ENCODE measurements around the gene E2F4.

Gene E2F4

DNA sequence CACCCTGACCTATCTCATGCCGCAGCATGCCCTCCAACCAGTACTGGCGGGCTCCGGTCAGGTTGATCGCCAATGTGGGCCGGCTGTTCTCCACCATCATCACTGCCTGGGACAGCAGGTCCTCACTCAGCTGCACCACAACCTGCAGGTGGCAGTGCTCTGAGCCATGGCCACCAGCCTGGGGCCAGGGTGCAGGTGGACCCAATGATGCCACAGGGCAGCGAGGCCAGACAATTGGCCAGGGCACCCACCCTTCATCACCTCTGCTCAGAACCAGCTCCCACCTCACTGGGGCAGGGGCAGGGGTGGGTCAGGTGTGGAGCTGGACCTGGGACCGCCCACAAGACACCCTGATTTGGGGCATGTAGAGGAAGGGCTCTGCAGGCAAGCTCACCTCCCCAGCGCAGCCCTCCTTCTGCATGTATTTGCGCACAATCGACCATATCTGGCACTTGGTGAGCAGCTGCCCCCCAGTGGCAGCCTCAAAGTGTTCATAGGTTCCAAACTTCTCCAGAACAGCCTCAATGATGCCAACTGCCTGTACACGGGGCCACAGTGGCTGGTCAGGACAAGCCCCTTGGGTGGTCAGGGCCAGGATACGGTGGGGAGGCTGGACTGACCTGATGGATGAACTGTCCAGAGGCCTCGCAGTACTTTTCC lies 12.4 kb upstream of the E2F4 start:
- no peaks in the 10 kb centered on the region for H3K27me3 ChIP-seq (ENCODE audit: low read length)
- H3K4me3 ChIP-seq (ENCODE audit: insufficient read depth, low read length, poor library complexity, severe bottlenecking) = no peak overlapping the region
- no peaks in the 10 kb centered on the region for H3K79me2 ChIP-seq (ENCODE audit: insufficient read depth, low read length)
- no peaks in the 10 kb centered on the region for H3K9me2 ChIP-seq (replicated peaks; ENCODE audit: insufficient read depth, low read length)
- H3F3A ChIP-seq (ENCODE audit: insufficient read depth) = no peaks in the 10 kb centered on the region
- no peaks in the 10 kb centered on the region for H4K20me1 ChIP-seq (ENCODE audit: low read depth, low read length)
- H2AFZ ChIP-seq (ENCODE audit: low read depth, low read length, severe bottlenecking) = no peak overlapping the region
- TF ChIP-seq, protein P1, sequence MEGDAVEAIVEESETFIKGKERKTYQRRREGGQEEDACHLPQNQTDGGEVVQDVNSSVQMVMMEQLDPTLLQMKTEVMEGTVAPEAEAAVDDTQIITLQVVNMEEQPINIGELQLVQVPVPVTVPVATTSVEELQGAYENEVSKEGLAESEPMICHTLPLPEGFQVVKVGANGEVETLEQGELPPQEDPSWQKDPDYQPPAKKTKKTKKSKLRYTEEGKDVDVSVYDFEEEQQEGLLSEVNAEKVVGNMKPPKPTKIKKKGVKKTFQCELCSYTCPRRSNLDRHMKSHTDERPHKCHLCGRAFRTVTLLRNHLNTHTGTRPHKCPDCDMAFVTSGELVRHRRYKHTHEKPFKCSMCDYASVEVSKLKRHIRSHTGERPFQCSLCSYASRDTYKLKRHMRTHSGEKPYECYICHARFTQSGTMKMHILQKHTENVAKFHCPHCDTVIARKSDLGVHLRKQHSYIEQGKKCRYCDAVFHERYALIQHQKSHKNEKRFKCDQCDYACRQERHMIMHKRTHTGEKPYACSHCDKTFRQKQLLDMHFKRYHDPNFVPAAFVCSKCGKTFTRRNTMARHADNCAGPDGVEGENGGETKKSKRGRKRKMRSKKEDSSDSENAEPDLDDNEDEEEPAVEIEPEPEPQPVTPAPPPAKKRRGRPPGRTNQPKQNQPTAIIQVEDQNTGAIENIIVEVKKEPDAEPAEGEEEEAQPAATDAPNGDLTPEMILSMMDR (IDR thresholded peaks at IDR 0.05; ENCODE audit: insufficient read depth, low read length, poor library complexity, severe bottlenecking) = no peak
- H3K9me3 ChIP-seq (ENCODE audit: insufficient read depth, low read length) = no peaks in the 10 kb centered on the region
- no peaks in the 10 kb centered on the region for H3K36me3 ChIP-seq (ENCODE audit: low read length)
- H3K9ac ChIP-seq (ENCODE audit: low read length) = no peak overlapping the region
- no peak overlapping the region for H3K4me2 ChIP-seq (ENCODE audit: low read depth, low read length, poor library complexity, severe bottlenecking)
- no peak overlapping the region for H3K27ac ChIP-seq (ENCODE audit: low read depth, low read length)

DNA sequence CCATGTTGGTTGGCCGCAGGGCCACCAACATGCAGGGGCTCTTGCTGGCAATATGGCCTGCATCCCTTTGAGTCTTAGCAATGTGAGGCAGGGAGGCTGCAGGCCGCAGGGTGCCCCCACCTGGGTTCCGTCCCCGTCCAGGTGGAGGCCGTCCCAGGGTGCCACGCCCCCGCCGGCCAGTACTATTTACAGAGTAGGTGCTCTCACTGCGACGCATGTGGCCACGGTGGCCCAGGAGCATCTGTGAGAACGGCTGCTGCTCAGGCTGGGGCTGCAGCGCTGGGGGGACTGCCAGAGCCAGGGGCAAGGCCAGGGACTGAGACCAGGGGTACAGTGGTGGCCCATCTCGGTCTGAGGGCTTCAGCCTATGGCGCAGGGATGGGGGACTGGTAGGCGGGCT lies 11.8 kb upstream of the E2F4 start:
- Histone ChIP-seq H4K20me1 (ENCODE audit: low read depth, low read length) (no peaks in the 10 kb centered on the region), H3F3A (ENCODE audit: insufficient read depth) (no peaks in the 10 kb centered on the region), H3K9ac (ENCODE audit: low read length) (no peak overlapping the region), H3K27ac (ENCODE audit: low read depth, low read length) (no peak overlapping the region), H3K79me2 (ENCODE audit: insufficient read depth, low read length) (no peaks in the 10 kb centered on the region), H3K27me3 (ENCODE audit: low read length) (no peaks in the 10 kb centered on the region), H3K4me2 (ENCODE audit: low read depth, low read length, poor library complexity, severe bottlenecking) (no peak overlapping the region), H3K9me2 (replicated peaks; ENCODE audit: insufficient read depth, low read length) (no peaks in the 10 kb centered on the region), H3K9me3 (ENCODE audit: insufficient read depth, low read length) (no peaks in the 10 kb centered on the region), H3K36me3 (ENCODE audit: low read length) (no peaks in the 10 kb centered on the region), H3K4me3 (ENCODE audit: insufficient read depth, low read length, poor library complexity, severe bottlenecking) (no peak overlapping the region), H2AFZ (ENCODE audit: low read depth, low read length, severe bottlenecking) (no peak overlapping the region)
- TF ChIP-seq, protein P1 (IDR thresholded peaks at IDR 0.05; ENCODE audit: insufficient read depth, low read length, poor library complexity, severe bottlenecking) = no peak
- no peak for TF ChIP-seq EZH2phosphoT487 (conservative IDR thresholded peaks at IDR 0.05; ENCODE audit: low read length)

DNA sequence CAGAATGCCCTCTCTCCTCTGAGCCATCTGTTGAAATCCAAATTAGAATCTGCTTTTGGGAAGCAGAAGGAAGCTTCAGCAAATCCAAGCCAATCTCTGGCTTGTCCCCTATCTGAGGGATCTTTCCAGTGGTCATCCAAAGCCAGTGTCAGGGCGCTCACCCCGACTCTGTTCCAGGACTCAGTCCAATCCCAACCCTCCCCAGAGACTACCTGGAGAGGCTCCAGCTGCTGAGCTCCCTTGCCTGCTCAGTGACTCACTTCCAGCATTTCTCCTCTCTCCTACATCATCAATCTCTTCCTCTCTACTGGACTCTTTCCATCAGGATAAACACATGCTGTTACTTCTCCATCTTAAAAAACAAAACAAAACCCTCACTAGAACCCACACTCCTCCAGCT lies 10.6 kb upstream of the E2F4 start:
- Histone ChIP-seq H2AFZ (ENCODE audit: low read depth, low read length, severe bottlenecking) (no peak overlapping the region), H3K4me3 (ENCODE audit: insufficient read depth, low read length, poor library complexity, severe bottlenecking) (no peak overlapping the region), H3K27ac (ENCODE audit: low read depth, low read length) (no peak overlapping the region), H3K9me2 (replicated peaks; ENCODE audit: insufficient read depth, low read length) (no peaks in the 10 kb centered on the region), H3K9ac (ENCODE audit: low read length) (no peak overlapping the region), H4K20me1 (ENCODE audit: low read depth, low read length) (no peaks in the 10 kb centered on the region), H3K36me3 (ENCODE audit: low read length) (no peaks in the 10 kb centered on the region), H3K4me2 (ENCODE audit: low read depth, low read length, poor library complexity, severe bottlenecking) (no peak overlapping the region), H3F3A (ENCODE audit: insufficient read depth) (no peaks in the 10 kb centered on the region), H3K9me3 (ENCODE audit: insufficient read depth, low read length) (no peaks in the 10 kb centered on the region), H3K79me2 (ENCODE audit: insufficient read depth, low read length) (no peaks in the 10 kb centered on the region), H3K27me3 (ENCODE audit: low read length) (no peaks in the 10 kb centered on the region)
- TF ChIP-seq EZH2phosphoT487 (conservative IDR thresholded peaks at IDR 0.05; ENCODE audit: low read length) = no peak
- TF ChIP-seq, protein P1 (IDR thresholded peaks at IDR 0.05; ENCODE audit: insufficient read depth, low read length, poor library complexity, severe bottlenecking) = no peak

Measured in SU-DHL-6 (cell line).